OCI-M2 (cell line): ENCODE data around the gene TPRG1.

Experiments used
- DNase-seq: peaks from one replicate; lab custom pipeline; 2025; ENCODE audit not compliant: unreplicated experiment; lab: John Stamatoyannopoulos, UW

The TPRG1 gene

DNA sequence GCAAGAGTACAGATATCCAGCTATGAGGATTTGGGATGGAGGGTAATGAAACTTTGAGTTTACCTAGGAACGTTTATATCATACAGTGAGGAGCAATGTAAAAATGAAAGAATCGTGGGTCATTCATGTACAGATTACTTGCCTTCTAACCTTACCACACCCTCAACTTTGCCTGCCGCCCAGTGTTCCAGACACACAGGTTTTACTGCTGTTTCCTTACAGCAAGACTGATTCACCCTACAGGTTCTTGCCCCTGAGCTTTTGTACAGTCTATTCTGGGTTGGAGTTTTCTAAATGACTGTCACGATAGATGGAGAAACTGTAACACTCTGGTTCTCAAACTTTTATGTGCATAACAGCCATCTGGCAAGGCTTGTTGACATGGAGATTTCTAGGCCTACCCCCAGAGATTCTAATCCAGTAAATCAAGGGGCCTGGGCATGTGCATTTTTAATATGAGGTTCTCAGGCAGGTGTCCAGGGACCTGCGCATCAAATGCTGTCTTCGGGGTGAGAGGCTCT is 6.6 kb upstream of the TPRG1 start:
- DNase-seq: no peak

DNA sequence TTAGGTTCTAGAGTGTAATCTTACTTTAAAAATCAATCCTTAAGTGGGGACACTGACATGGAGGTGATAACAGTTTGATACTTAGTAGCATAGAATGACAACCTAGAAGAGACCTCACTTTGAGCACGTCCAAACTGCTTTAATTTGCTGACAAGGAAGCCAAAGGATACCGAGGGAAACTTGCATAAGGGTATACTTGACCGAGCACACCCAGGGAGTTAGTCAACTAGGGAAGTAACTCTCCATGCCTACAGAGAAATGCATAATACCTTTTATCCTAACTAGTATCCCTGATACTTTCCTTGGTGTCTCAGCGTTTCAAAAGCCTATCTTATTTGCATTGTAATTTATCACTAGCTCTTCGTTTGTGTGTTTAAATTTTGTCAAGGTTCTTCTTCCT is 5.5 kb upstream of the TPRG1 start:
- DNase-seq: no peak

DNA sequence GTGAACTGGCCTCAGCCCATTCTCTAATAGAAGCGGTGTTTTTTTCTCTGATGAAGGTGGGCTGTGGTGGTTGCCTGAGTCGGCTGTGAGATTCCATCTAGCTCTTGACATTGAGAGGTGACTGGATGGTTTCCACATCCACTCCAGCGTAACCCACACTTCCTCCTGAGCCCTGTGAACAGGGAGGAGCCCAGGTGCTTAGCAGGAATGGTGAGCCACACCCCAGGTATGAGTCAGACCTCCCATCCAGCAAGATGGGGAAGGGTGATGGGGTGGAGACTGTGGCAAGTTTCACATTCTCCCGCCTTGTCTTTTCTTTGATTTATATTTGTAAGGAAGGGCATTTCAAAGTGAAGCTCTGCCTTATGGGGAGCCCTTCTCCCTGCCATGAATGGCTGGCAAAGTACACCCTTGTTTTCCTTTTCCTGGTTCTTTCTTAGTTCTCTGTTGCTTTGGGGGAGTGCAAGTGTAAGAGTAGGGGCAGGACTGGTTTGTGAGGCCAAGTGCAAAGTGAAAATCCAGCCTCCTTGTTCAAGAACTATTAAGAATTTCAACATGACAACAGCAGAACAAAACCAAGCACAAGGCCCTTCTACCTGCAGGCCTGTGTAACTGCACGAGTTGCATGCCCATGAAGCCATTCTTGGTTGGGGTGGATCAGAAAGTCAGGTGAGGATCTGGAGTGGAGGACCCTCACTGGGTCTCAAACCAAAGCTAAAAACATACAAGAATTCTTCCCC is 4.6 kb upstream of the TPRG1 start:
- no peak for DNase-seq

GRCh38 chr3:189168711-189169110 is 3.1 kb upstream of the TPRG1 start:
- DNase-seq: no peak

GRCh38 chr3:189169728-189170127 is 2.0 kb upstream of the TPRG1 start:
- DNase-seq: no peak

DNA sequence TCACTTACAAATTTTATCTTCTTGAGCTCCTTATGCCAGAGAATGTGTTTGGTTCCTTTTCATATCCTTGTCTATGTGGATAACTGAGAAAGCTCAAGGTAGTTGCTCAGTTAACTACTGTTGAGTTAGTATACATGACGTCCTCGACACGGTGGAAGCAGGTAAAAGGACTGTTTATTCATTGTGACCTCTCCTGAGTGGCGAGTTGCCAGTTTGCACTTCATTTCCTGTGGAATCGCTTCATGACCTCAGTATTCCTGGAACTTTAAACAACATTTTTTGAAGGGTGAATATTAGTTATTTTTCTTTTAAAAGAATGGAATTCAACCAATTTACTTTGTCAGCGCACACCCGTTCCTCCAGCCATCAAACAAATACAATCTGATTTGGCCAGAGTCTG is 1.2 kb upstream of the TPRG1 start:
- DNase-seq: no peak

DNA sequence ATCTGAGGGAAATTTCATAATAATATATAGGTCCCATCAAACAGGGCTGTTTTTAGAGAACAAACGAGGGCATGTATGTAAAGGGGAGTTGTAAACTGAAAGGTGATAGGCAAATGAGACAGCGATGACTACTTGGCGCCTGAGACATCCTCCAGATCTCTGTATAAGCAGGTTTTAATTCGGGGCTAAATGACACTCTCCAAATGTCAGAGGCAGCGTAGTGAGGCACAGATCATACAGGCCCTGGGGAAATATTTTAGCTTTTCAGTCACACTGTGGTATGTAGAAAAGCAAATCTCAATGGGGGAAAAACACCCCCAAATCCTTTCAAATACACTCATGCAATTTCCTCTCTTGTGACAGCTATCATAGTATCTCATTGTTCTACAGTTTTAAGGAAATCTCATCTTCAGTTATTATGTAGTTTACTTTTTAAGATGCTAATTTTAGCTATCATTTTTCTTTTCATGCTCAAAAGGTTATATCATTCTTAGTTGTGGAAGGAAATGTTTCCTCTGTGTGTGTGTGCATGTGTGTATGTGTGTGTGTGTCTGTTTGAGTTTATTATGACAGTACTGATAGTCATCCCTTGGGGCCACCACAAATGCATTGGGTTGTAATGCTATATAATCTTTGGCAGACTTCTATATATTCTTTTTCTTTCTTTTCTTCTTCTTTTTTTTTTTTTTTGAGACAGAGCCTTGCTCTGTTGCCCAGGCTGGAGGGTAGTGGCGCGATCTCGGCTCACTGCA is 1.1 kb downstream of the TPRG1 start:
- DNase-seq: no peak

DNA sequence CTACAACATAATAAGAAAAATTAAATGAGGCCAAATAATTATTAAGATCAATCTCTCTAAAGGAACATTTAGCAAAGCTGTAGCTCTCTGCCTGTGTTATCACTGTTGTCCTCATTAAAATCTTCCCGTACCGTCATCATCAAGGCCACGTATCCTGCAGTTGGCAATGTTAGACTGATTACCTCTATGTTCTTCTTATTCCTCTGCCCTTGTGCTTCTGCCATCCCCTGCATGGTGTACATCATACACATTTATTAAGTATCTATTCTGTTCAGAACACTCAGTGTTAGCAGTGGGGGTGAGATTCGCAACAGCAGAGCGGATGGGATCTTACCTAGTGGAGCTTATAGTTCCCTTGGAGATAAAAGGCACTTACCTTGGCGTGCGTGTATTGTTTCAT is 12.8 kb downstream of the TPRG1 start:
- DNase-seq: no peak

DNA sequence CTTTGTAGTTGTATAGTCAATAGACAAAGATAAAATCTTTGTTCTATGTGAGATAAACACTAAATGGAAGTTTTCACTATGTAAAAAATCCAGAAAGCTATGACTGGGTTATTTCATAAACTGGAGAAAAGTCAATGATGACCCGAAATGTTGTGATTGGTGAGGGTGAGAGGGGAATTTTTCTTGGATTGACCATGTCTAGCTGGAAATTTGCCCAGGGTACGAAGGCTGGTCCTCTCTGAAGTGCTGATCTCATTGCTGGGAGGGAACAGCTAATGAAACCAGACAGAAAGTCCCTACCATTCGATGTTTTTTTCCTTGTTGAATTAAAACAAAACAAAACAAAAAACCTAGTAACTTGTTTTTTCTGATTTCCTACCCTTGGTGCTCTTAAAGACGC is 14.3 kb downstream of the TPRG1 start:
- no peak for DNase-seq

GRCh38 chr3:189188466-189188865 is 16.7 kb downstream of the TPRG1 start:
- DNase-seq: no peak

- DNase-seq: no peak
Measured at GRCh38 chr3:189192725-189193124, 21.0 kb downstream of the TPRG1 start.

DNA sequence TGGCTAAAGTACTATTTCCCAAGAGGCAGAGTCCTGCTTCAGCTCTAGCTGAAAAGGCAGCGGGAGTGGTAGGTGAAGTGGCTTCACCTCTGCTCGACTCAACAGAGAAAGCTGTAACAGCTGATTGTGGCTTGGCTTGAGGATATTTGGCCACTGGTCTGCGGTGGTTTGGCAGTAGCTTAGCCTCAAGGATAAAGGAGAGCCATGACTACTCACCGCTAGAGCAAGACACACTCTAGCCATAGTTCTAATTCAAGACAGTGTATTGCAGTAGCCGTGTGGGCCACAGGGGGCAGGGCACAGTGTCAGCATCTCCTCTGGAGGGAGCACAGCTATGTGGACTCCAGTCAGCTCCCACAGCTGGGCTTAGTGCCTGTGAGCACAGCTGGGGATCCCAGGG is 23.5 kb downstream of the TPRG1 start:
- DNase-seq: no peak

GRCh38 chr3:189202106-189202505 is 30.3 kb downstream of the TPRG1 start:
- DNase-seq: no peak

- no peak for DNase-seq
Measured at GRCh38 chr3:189202583-189202982, 30.8 kb downstream of the TPRG1 start.

GRCh38 chr3:189204167-189204866 is 32.5 kb downstream of the TPRG1 start:
- no peak for DNase-seq

DNA sequence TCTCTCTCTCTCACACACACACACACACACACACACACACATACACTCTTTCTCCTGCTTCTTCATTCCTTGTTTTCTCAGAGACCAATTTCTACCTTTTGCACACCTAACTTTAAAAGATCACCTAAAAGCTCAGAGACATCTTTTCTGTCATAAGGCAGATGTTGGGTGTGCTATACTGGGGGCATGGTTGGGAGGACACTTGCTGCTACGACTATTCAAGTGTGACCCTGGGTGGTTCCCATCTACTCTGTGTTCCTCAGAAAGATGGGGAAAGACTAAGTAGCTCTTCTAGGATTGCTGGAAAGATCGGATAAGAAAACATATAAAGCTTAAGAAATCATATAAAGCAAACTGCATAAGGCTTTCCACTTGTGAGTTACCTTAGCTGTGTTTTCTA is 33.2 kb downstream of the TPRG1 start:
- DNase-seq: no peak

DNA sequence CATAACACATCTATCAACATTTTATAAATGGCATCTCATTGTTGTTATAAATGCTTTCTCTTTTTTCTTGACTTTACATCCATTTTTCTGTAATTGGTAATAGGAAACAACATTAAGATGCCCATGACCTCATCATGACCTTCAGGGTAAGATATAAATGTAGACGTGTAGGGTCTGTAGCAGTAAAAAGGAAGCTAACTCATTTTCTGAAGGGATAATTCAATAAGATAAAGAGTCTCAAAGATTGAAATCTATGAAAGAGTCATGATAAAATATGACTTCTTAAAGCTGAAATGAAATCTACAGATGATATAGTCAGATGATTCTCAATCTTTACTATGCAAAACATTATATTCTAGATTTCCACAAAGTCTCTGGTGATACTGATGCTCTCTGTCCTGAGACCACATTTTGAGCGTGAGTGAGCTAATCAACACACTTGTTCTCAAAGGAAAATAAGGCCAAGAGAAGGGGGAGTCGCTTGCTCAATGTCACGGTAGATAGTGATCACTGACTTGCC is 38.5 kb downstream of the TPRG1 start:
- no peak for DNase-seq

- DNase-seq: no peak
Measured at GRCh38 chr3:189212681-189213080, 40.9 kb downstream of the TPRG1 start.

DNA sequence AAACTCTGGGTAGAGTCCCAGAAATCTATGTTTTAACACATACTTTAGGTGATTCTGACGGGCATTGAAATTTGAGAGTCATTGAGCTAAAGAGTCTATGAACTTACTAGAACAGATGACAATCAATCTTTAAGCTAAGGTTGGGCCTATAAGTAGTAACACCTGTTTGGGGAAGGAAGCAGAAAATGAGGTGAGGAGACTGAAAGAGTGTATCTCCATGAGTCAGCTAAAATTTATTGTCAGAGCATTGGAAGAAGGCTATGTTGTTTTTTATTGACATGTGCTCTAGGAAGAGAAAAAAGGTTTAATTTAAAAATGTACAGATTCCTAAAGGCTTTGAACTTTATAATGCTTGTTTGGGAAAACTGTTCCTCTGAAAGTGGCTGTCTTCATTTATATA is 42.9 kb downstream of the TPRG1 start:
- DNase-seq: no peak

GRCh38 chr3:189222927-189223636 is 51.3 kb downstream of the TPRG1 start:
- no peak for DNase-seq

- DNase-seq: no peak
Measured at GRCh38 chr3:189225431-189225830, 53.7 kb downstream of the TPRG1 start.
